Endodermal cell (in vitro differentiated cells): ENCODE measurements around the gene ZNF827. TPM values are rescaled to one million over a fixed set of nuclear protein-coding genes. Genes with fewer than 3 reads are reported as not detected.

Experiments
- DNase-seq: peaks from one replicate; pipeline ENCODE4 v3.0.0-alpha.2; 2017
- H3K27ac ChIP-seq: 2 replicates; pipeline ENCODE4 v1.5.1; 2013; ENCODE audit warnings: mild to moderate bottlenecking, low read depth, low read length, moderate library complexity
- H3K27me3 ChIP-seq: 2 replicates; pipeline ENCODE4 v1.6.1; 2013; ENCODE audit warnings: mild to moderate bottlenecking, low read length, moderate library complexity; ENCODE audit not compliant: insufficient read depth, control insufficient read depth, poor library complexity, severe bottlenecking
- H3K36me3 ChIP-seq: 2 replicates; pipeline ENCODE4 v1.7.0; 2013; ENCODE audit warnings: mild to moderate bottlenecking, low read length, moderate library complexity; ENCODE audit not compliant: control insufficient read depth, insufficient read depth
- H3K4me1 ChIP-seq: one replicate; pipeline ENCODE4 v1.7.0; 2013; ENCODE audit warnings: low read length; ENCODE audit not compliant: control insufficient read depth, insufficient read depth
- H3K4me3 ChIP-seq: 2 replicates; pipeline ENCODE4 v1.5.1; 2013; ENCODE audit warnings: mild to moderate bottlenecking, low read length, moderate library complexity
- H3K9ac ChIP-seq: 2 replicates; pipeline ENCODE4 v1.6.1; 2013; ENCODE audit warnings: mild to moderate bottlenecking, low read length, moderate library complexity; ENCODE audit not compliant: poor library complexity, severe bottlenecking; ENCODE audit errors: extremely low read depth
- H3K9me3 ChIP-seq: 2 replicates; pipeline ENCODE4 v1.6.1; 2013; ENCODE audit warnings: mild to moderate bottlenecking, low read length, moderate library complexity; ENCODE audit not compliant: control insufficient read depth
- H3K27ac Mint-ChIP-seq: 2 replicates; pipeline ENCODE4 v1.8.0; 2020; ENCODE audit warnings: mixed read lengths
- H3K27me3 Mint-ChIP-seq: 2 replicates; pipeline ENCODE4 v1.8.0; 2021; ENCODE audit warnings: mild to moderate bottlenecking, mixed read lengths; ENCODE audit not compliant: insufficient read depth
- H3K36me3 Mint-ChIP-seq: 2 replicates; pipeline ENCODE4 v1.8.0; 2020; ENCODE audit warnings: low read depth, mixed read lengths
- H3K4me1 Mint-ChIP-seq: 2 replicates; pipeline ENCODE4 v1.8.0; 2020; ENCODE audit warnings: mixed read lengths
- H3K4me3 Mint-ChIP-seq: 2 replicates; pipeline ENCODE4 v1.8.0; 2020; ENCODE audit warnings: mild to moderate bottlenecking, moderate library complexity, mixed read lengths
- H3K9me3 Mint-ChIP-seq: 2 replicates; pipeline ENCODE4 v1.8.0; 2020; ENCODE audit warnings: mild to moderate bottlenecking, mixed read lengths
- WGBS, 2 experiments: methylation state at CpG; one replicate each; pipeline versions ENCODE4 v1.1.5 to v1.1.7; 2013; ENCODE audit warnings: missing lambda C conversion rate in 2 of 2, mixed read lengths in 1 of 2; ENCODE audit not compliant: insufficient coverage in 1 of 2, insufficient read length in 1 of 2; 5-methylcytosine and 5-hydroxymethylcytosine counted together
- total RNA-seq, 2 donors: library from RNA; stranded (reverse); fragmentation: NEBNext Ultra II Directional in 1 of 2; extraction: Animal tissue kit (Norgen Biotek cat#: 25700) in 1 of 2; gene quantifications; 2 replicates in 1 of 2; 3 replicates in 1 of 2; pipeline ENCODE4 v1.2.1, GENCODE V29; 2021
- TF ChIP-seq, protein P1 (sequence below): fragments of 200-600 bp; sonication (generic); conservative IDR thresholded peaks from 2 replicates; pipeline ENCODE4 v1.5.0; 2021; ENCODE audit warnings: antibody characterized with exemption, mild to moderate bottlenecking

The ZNF827 gene
- total RNA-seq, 2 donors from 2014 or later: 33.0 to 34.9 TPM

DNA sequence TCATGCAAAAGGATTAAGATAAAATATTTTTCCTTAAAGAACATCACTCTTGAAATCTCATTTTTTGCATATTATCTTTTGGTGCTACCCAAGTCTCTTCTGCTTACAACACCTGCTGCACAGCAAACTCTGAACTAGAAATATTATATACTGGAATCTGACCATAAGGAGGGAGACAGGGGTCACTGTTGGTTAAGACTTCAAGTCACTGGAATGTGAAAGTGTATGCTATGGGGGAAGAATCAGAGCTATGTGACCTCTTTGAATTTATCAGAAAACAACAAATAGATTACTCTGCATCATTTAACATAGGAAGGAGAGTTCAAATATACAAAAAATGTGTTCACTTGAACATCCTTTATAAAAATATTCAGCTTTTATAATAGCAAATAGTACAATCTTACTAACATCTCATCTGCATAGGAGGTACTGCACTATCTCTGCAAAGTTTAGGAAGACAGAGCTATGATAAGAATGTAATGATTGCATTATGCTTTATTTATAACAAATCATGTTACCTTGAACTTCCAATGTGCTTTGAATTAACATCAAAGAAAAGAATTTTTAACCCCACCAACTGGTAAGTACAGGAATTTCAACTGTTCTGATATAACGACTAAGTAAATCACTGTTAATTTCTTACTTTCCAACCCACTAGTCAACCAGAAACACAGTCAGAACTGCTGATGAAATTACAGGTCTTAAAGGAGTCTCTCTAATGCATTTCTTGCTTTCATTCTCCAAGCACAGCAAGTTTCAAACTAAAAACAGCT is 69.8 kb downstream of the ZNF827 start:
- Mint-ChIP-seq H3K4me1 (peaks cover 21% of the 10 kb centered on the region), H3K27me3 (no peaks in the 10 kb centered on the region), H3K36me3 (peaks cover 15% of the 10 kb centered on the region), H3K4me3 (no peak overlapping the region), H3K9me3 (no peaks in the 10 kb centered on the region), H3K27ac (no peak overlapping the region)
- 91 to 100% methylated on average over 1 of the region's 1 CpG for WGBS, 2 experiments
- Histone ChIP-seq H3K4me1 (peaks cover 4% of the 10 kb centered on the region), H3K4me3 (no peak overlapping the region), H3K9ac (no peak overlapping the region), H3K27ac (no peak overlapping the region), H3K36me3 (peaks cover 51% of the 10 kb centered on the region), H3K27me3 (no peaks in the 10 kb centered on the region), H3K9me3 (no peaks in the 10 kb centered on the region)
- DNase-seq: no peak
- TF ChIP-seq, protein P1, sequence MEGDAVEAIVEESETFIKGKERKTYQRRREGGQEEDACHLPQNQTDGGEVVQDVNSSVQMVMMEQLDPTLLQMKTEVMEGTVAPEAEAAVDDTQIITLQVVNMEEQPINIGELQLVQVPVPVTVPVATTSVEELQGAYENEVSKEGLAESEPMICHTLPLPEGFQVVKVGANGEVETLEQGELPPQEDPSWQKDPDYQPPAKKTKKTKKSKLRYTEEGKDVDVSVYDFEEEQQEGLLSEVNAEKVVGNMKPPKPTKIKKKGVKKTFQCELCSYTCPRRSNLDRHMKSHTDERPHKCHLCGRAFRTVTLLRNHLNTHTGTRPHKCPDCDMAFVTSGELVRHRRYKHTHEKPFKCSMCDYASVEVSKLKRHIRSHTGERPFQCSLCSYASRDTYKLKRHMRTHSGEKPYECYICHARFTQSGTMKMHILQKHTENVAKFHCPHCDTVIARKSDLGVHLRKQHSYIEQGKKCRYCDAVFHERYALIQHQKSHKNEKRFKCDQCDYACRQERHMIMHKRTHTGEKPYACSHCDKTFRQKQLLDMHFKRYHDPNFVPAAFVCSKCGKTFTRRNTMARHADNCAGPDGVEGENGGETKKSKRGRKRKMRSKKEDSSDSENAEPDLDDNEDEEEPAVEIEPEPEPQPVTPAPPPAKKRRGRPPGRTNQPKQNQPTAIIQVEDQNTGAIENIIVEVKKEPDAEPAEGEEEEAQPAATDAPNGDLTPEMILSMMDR: peak; percentile 41

DNA sequence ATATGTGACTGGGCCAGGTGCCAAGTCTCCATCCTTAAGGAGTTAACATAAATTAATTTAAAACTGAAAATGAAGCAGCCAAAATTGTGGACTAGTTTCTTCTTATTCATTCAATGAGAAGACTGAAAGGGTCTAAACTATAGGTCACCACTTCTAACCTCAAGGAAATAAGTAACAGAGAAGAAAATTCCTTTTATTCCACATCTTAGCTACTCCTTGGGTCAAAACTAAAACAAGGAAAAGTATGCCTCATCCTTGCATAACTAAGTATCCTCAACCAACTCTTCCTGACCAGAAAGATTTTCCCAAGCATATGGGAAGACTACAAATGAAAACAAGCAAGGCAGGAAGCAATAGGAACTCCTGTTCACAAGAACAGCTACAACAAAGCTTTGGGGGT is 71.2 kb downstream of the ZNF827 start:
- peaks cover 4% of the 10 kb centered on the region for H3K4me1 ChIP-seq
- TF ChIP-seq, protein P1: no peak

DNA sequence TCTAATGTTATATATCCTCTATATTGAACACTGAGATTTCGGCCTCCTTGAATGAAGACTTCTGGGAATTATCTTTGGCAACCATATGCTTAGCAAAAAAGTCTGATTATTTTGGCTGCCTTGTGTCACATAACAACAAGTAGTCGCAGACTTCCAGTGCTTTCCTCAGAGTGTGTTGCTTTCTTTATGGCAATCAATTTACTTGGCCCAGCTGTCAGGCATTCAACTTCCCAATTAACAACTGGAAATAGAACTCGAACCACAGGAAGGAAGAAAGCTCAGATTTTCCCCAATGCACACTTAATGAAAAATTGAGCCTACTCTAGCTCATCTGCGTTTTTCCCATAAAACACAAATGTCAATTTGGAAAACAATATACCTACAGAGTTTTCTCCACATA is 71.6 kb downstream of the ZNF827 start:
- no peak overlapping the region for H3K4me3 ChIP-seq
- Mint-ChIP-seq H3K27me3 (no peaks in the 10 kb centered on the region), H3K4me1 (peaks cover 25% of the 10 kb centered on the region), H3K36me3 (peaks cover 6% of the 10 kb centered on the region), H3K4me3 (no peak overlapping the region), H3K27ac (no peak overlapping the region), H3K9me3 (no peaks in the 10 kb centered on the region)
- H3K4me1 ChIP-seq: peaks cover 4% of the 10 kb centered on the region
- H3K27ac ChIP-seq: no peak overlapping the region
- TF ChIP-seq, protein P1: no peak
- DNase-seq: no peak
- H3K36me3 ChIP-seq: peaks cover 55% of the 10 kb centered on the region
- H3K27me3 ChIP-seq: no peaks in the 10 kb centered on the region
- no peaks in the 10 kb centered on the region for H3K9me3 ChIP-seq
- WGBS, 2 experiments: 90 to 95% methylated on average over 3 to 4 of the region's 4 CpGs
- no peak overlapping the region for H3K9ac ChIP-seq

More for the DNA sequence above, 71.2 kb downstream of the ZNF827 start:
- no peak overlapping the region for H3K27ac Mint-ChIP-seq
- no peak overlapping the region for H3K27ac ChIP-seq
- no peaks in the 10 kb centered on the region for H3K27me3 Mint-ChIP-seq
- H3K4me3 ChIP-seq: no peak overlapping the region
- no peaks in the 10 kb centered on the region for H3K9me3 ChIP-seq
- H3K36me3 ChIP-seq: peaks cover 51% of the 10 kb centered on the region
- peaks cover 21% of the 10 kb centered on the region for H3K4me1 Mint-ChIP-seq
- H3K9ac ChIP-seq: no peak overlapping the region
- peaks cover 10% of the 10 kb centered on the region for H3K36me3 Mint-ChIP-seq
- no peak for DNase-seq
- no peaks in the 10 kb centered on the region for H3K9me3 Mint-ChIP-seq
- H3K27me3 ChIP-seq: no peaks in the 10 kb centered on the region
- H3K4me3 Mint-ChIP-seq: no peak overlapping the region
